Testis (tissue), 2 donors: ENCODE results near the gene EFNA3.

Experiments used
- CTCF ChIP-seq, 3 experiments: fragments of 450-650 bp in 2 of 3; fragments of 200-600 bp in 1 of 3; sonication (generic) in 1 of 3; IDR thresholded peaks; one replicate each; pipeline ENCODE4 v1.5.1; 2016 to 2019; ENCODE audit warnings: antibody characterized with exemption in 3 of 3, mild to moderate bottlenecking in 2 of 3, moderate library complexity in 1 of 3
- POLR2A ChIP-seq: fragments of 450-650 bp; IDR thresholded peaks from one replicate; pipeline ENCODE4 v1.6.1; 2017; ENCODE audit warnings: antibody characterized with exemption, mild to moderate bottlenecking, moderate library complexity

GRCh38 chr1:155079487-155080311 is 1.1 kb downstream of the EFNA3 start:
- TF ChIP-seq CTCF (IDR thresholded peaks at IDR 0.05) (no peak), POLR2A (no peak)
